Measurements from ENCODE around the gene LLCFC1.

- TF ChIP-seq CTCF (IDR thresholded peaks at IDR 0.05) (no peak), POLR2A (IDR thresholded peaks at IDR 0.05) (no peak), EP300 (IDR thresholded peaks at IDR 0.05) (no peak), POLR2AphosphoS5 (IDR thresholded peaks at IDR 0.05) (no peak)
Measured at GRCh38 chr7:142905759-142906158, 33.5 kb upstream of the LLCFC1 start.

Measured in sigmoid colon (tissue), 4 donors.